Skeletal muscle cell (primary cell): ENCODE results near the gene MACROD2.
A peak's percentile ranks its signal among the peaks of the same experiment; 100 is the strongest.
"Not testable (repeated sequence)": the region's sequence is repeated elsewhere in the genome, so short reads cannot be mapped to it uniquely, and the experiment has no call there.

Experiments used
- DNase-seq: peaks from one replicate; pipeline ENCODE4 v3.0.0-alpha.2; 2010; ENCODE audit warnings: low read depth
- H3K4me3 ChIP-seq: 2 replicates; pipeline ENCODE4 v1.5.1; 2011; ENCODE audit warnings: low read depth, mild to moderate bottlenecking, control low read depth, low read length, moderate library complexity

The MACROD2 gene

DNA sequence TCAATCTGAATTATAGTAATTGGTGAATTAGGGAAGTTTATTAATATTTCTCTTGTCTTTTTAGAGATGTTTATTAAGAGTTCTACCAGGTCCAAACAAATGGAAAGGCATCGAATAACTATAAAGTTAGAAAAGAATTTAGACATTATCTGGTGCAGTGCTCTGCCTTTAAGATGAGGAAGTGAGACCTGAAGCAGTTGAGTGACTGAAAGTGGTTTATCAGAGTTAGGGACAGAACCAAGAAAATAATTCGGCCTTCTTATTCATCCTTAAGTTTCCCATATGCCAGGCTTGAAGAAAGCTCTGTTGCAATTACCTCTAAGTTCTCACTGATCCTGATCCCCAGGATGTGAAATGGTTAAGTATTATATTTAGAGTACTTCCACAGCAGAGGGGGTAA lies 436.3 kb downstream of the MACROD2 start:
- no peak for DNase-seq
- no peak overlapping the region for H3K4me3 ChIP-seq

DNA sequence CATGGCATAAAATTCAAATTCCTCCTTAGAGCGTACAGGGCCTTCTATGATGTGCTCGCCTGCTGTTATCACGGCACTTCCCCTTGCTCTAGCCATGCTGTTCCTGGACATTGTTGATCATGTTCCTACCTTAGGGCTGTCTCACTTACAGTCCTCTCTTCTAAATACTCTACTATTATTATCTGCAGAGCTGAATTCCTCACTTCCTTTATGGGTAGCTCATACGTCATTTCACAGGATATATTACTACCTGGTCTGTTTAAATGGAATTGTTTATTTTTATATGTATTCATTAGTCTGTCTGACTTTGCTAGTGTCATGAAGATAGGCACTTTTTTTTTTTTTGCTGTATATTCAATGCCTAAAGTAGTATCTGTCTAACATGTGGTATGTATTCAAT lies 436.8 kb downstream of the MACROD2 start:
- DNase-seq, result no peak
- no peak overlapping the region for H3K4me3 ChIP-seq

DNA sequence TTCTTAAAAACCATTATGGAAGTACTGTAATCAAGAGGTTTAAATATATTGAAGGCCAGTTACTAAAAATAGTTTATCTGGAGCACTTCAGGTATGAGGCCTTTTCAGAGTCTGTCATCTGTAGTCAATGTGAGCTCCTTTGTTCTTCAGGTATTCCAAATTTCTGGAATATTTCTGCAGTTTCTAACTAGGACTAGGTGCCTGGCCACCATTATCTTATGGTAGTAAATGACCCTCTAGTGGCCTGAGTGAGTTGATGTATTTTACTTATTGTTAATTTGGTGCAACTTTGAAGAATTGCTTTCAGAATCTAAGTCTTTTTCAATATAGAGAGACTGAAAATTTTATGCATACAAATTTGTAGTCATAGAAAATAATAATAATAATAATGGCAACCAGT lies 437.3 kb downstream of the MACROD2 start:
- H3K4me3 ChIP-seq, result no peak overlapping the region
- no peak for DNase-seq

GRCh38 chr20:14434384-14435136 lies 439.2 kb downstream of the MACROD2 start:
- H3K4me3 ChIP-seq, result no peak overlapping the region
- DNase-seq, result peak; percentile 50

GRCh38 chr20:14441201-14441600 lies 445.9 kb downstream of the MACROD2 start:
- H3K4me3 ChIP-seq, result no peak overlapping the region
- peak; percentile 68 for DNase-seq

GRCh38 chr20:14444106-14444505 lies 448.8 kb downstream of the MACROD2 start:
- no peak for DNase-seq
- H3K4me3 ChIP-seq, result no peak overlapping the region

GRCh38 chr20:14445310-14445709 lies 450.0 kb downstream of the MACROD2 start:
- no peak overlapping the region for H3K4me3 ChIP-seq
- DNase-seq, result peak; percentile 68

- H3K4me3 ChIP-seq, result no peak overlapping the region
- no peak for DNase-seq
Observed at GRCh38 chr20:14445902-14446301, 450.6 kb downstream of the MACROD2 start.

GRCh38 chr20:14446446-14446845 lies 451.1 kb downstream of the MACROD2 start:
- no peak overlapping the region for H3K4me3 ChIP-seq
- DNase-seq, result no peak

- H3K4me3 ChIP-seq, result no peak overlapping the region
- no peak for DNase-seq
Observed at GRCh38 chr20:14449323-14449722, 454.0 kb downstream of the MACROD2 start.

DNA sequence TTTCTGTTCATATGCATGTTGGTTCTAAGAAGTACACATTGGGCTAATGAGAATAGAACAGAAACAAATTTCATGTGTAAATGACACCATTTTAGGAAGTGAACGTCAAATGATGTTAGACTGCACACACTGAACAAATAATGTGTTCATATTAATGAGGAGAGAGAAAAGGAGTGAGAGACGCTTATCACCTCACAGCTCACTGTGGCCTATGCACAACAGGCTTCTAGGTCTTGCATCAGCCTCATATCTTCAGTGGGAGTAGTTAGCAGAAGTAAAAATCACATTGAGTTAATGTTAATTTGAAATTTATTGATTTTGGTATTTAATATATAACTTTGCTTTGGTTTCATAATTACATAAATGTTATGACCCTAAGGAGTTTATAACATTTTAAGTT lies 454.9 kb downstream of the MACROD2 start:
- H3K4me3 ChIP-seq, result no peak overlapping the region
- no peak for DNase-seq

DNA sequence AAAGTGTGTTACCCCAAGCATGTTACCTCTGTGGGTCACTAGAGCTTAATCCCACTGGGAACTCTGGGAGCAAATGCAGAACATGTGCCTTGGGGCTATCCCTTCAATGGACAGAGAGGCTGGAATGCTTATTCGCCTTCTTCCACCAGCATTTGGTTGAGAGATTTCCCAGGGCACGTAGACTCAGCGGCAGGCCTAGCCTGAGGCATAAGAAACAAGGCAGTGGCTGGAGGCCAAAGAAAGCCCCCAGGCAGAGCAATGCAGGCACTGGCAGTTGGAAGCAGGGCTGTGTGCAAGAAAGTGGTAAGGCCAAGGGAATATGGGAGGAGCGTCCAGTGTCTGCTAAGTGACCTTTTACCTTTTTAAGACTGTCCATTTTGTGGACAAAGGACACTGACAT lies 456.1 kb downstream of the MACROD2 start:
- no peak for DNase-seq
- H3K4me3 ChIP-seq, result no peak overlapping the region

GRCh38 chr20:14453259-14453658 lies 457.9 kb downstream of the MACROD2 start:
- no peak overlapping the region for H3K4me3 ChIP-seq
- DNase-seq, result no peak

GRCh38 chr20:14454296-14454695 lies 459.0 kb downstream of the MACROD2 start:
- DNase-seq, result no peak
- H3K4me3 ChIP-seq, result no peak overlapping the region

- H3K4me3 ChIP-seq, DNase-seq: not testable (repeated sequence)
Observed at GRCh38 chr20:14467104-14467827, 471.9 kb downstream of the MACROD2 start.

DNA sequence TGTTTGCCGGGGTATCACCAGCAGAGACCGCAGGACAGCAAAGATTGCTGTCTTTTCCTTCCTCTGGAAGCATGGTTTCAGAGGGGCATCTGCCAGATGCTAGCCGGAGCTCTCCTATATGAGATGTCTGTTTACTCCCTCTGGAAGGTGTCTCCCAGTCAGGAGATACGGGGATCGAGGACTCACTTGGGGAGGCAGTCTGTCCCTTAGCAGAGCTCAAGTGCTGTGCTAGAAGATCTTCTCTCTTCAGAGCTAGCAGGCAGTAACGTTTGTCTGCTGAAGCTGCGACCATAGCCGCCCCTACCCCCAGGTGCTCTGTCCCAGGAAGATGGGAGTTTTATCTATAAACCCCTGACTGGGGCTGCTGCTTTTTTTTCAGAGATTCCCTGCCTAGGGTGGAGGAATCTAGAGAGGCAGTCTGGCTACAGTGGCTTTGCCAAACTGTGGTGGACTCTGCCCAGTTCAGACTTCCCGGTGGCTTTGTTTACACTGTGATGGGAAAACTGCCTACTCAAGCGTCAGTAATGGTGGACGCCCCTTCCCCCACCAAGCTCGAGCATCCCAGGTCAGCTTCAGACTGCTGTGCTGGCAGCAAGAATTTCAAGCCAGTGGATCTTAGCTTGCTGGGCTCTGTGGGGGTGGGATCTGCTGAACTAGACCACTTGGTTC lies 475.0 kb downstream of the MACROD2 start:
- H3K4me3 ChIP-seq, result no peak overlapping the region
- DNase-seq, result no peak

GRCh38 chr20:14470977-14471661 lies 475.8 kb downstream of the MACROD2 start:
- no peak overlapping the region for H3K4me3 ChIP-seq
- no peak for DNase-seq

DNA sequence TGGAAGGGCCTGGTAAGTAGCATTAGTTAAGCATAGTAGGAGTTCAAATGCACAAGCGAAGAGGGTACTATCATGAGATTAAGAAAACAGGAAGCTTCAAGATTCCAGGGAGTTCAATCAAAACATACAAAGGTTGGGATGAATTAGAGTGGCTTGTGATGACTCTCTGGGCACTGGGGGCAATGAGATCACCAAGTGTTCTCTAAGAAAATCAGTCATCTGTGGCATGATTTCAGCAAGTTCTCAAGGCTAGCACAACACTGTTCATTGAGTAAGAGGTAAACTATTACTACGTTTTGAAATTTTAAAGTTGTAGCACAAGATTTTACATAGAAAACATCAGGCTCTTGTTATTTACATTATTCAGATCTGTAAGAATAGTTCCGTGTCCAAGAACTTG lies 481.8 kb downstream of the MACROD2 start:
- DNase-seq, result peak; percentile 62

GRCh38 chr20:14478126-14478525 lies 482.8 kb downstream of the MACROD2 start:
- peak; percentile 14 for DNase-seq
- H3K4me3 ChIP-seq, result no peak overlapping the region

More for the DNA sequence above, 481.8 kb downstream of the MACROD2 start:
- no peak overlapping the region for H3K4me3 ChIP-seq

DNA sequence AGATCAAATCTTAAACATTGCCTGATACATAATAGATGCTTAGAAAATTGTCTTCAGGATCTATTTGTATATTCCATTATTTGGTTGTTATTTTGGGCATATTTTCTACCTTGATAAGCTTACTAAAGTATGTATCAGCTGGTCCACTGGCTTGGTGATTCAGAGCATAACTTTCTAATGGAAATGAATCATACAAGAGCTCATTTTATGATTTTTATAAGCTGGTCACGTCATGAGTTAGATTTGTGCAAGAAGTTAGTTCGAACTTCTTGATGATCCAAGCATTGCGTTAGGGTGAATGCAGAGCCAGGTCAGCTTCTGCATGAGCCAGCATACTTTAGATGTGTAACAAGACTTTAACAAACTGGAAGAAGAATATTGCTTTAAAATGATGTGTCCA lies 486.5 kb downstream of the MACROD2 start:
- no peak overlapping the region for H3K4me3 ChIP-seq
- DNase-seq, result peak; percentile 73
